ENCODE data around the gene PPHLN1.
"Not testable (repeated sequence)": the region's sequence is repeated elsewhere in the genome, so short reads cannot be mapped to it uniquely, and the experiment has no call there.

PPHLN1 gene

GRCh38 chr12:42336286-42336685 lies 10.3 kb downstream of the PPHLN1 start:
- TF ChIP-seq ELF4 (IDR thresholded peaks at IDR 0.05) (no peak), SP1 (IDR thresholded peaks at IDR 0.05) (no peak), CTBP1 (IDR thresholded peaks at IDR 0.05; ENCODE audit: borderline replicate concordance) (no peak), ARNT (IDR thresholded peaks at IDR 0.05) (no peak), NFRKB (IDR thresholded peaks at IDR 0.05) (no peak), SUZ12 (IDR thresholded peaks at IDR 0.05) (no peak), HDGF (IDR thresholded peaks at IDR 0.05; ENCODE audit: borderline replicate concordance) (no peak), FOXK2 (IDR thresholded peaks at IDR 0.05) (no peak), PKNOX1 (IDR thresholded peaks at IDR 0.05) (no peak), BHLHE40 (IDR thresholded peaks at IDR 0.05; ENCODE audit: borderline replicate concordance) (no peak), LEF1 (IDR thresholded peaks at IDR 0.05; ENCODE audit: borderline replicate concordance) (no peak), FOXA1 (IDR thresholded peaks at IDR 0.05) (no peak), ZNF384 (IDR thresholded peaks at IDR 0.05) (no peak), L3MBTL2 (conservative IDR thresholded peaks at IDR 0.05) (no peak), TARDBP (IDR thresholded peaks at IDR 0.05) (no peak), FOXM1 (IDR thresholded peaks at IDR 0.05; ENCODE audit: borderline replicate concordance) (no peak)
- DNase-seq (ENCODE audit: extremely low spot score) = no peak
- POLR2A ChIA-PET = no interaction called here
- CTCF ChIA-PET = no interaction called here

GRCh38 chr12:42338280-42338679 lies 12.3 kb downstream of the PPHLN1 start:
- CTCF ChIA-PET = no interaction called here
- DNase-seq (ENCODE audit: extremely low spot score) = no peak
- POLR2A ChIA-PET = no interaction called here
- TF ChIP-seq CTBP1 (IDR thresholded peaks at IDR 0.05; ENCODE audit: borderline replicate concordance) = no peak
- no peak for TF ChIP-seq L3MBTL2 (conservative IDR thresholded peaks at IDR 0.05)
- no peak for TF ChIP-seq LEF1 (IDR thresholded peaks at IDR 0.05; ENCODE audit: borderline replicate concordance)
- TF ChIP-seq BHLHE40 (IDR thresholded peaks at IDR 0.05; ENCODE audit: borderline replicate concordance) = no peak
- TF ChIP-seq FOXM1 (IDR thresholded peaks at IDR 0.05; ENCODE audit: borderline replicate concordance) = no peak
- TF ChIP-seq SP1 (IDR thresholded peaks at IDR 0.05) = no peak
- no peak for TF ChIP-seq SUZ12 (IDR thresholded peaks at IDR 0.05)
- no peak for TF ChIP-seq HDGF (IDR thresholded peaks at IDR 0.05; ENCODE audit: borderline replicate concordance)
- no peak for TF ChIP-seq PKNOX1 (IDR thresholded peaks at IDR 0.05)
- TF ChIP-seq ZNF384 (IDR thresholded peaks at IDR 0.05) = no peak
- TF ChIP-seq NFRKB (IDR thresholded peaks at IDR 0.05) = no peak
- TF ChIP-seq ELF4 (IDR thresholded peaks at IDR 0.05) = no peak

- TF ChIP-seq TARDBP (IDR thresholded peaks at IDR 0.05) (no peak), ZNF384 (IDR thresholded peaks at IDR 0.05) (no peak), BHLHE40 (IDR thresholded peaks at IDR 0.05; ENCODE audit: borderline replicate concordance) (no peak), L3MBTL2 (conservative IDR thresholded peaks at IDR 0.05) (no peak), ARNT (IDR thresholded peaks at IDR 0.05) (no peak), FOXK2 (IDR thresholded peaks at IDR 0.05) (no peak), FOXA1 (IDR thresholded peaks at IDR 0.05) (no peak), LEF1 (IDR thresholded peaks at IDR 0.05; ENCODE audit: borderline replicate concordance) (no peak), PKNOX1 (IDR thresholded peaks at IDR 0.05) (no peak)
- no peak for DNase-seq (ENCODE audit: extremely low spot score)
- CTCF ChIA-PET = interaction anchor here (0.6 to 0.7 kb wide), 2 partner anchors 76 to 141 kb away, joined by 3 read pairs; no protein-coding TSS in a partner anchor
- POLR2A ChIA-PET = no interaction called here
These were observed 16.1 kb downstream of the PPHLN1 start for GRCh38 chr12:42342028-42342427.

GRCh38 chr12:42343721-42344120 lies 17.8 kb downstream of the PPHLN1 start:
- ChIA-PET POLR2A (interaction anchor here (0.6 kb wide), 1 partner anchor 251 kb away, joined by 3 read pairs; no protein-coding TSS in a partner anchor), CTCF (no interaction called here)
- no peak for DNase-seq (ENCODE audit: extremely low spot score)
- TF ChIP-seq ARNT (IDR thresholded peaks at IDR 0.05) = no peak

GRCh38 chr12:42346403-42347002 lies 20.5 kb downstream of the PPHLN1 start:
- POLR2A ChIA-PET = no interaction called here
- DNase-seq (ENCODE audit: extremely low spot score) = no peak
- CTCF ChIA-PET = no interaction called here
- TF ChIP-seq SP1 (IDR thresholded peaks at IDR 0.05) (no peak), ARNT (IDR thresholded peaks at IDR 0.05) (no peak), CTBP1 (IDR thresholded peaks at IDR 0.05; ENCODE audit: borderline replicate concordance) (no peak), FOXM1 (IDR thresholded peaks at IDR 0.05; ENCODE audit: borderline replicate concordance) (no peak), NFRKB (IDR thresholded peaks at IDR 0.05) (no peak), LEF1 (IDR thresholded peaks at IDR 0.05; ENCODE audit: borderline replicate concordance) (no peak), BHLHE40 (IDR thresholded peaks at IDR 0.05; ENCODE audit: borderline replicate concordance) (no peak), PKNOX1 (IDR thresholded peaks at IDR 0.05) (no peak), TARDBP (IDR thresholded peaks at IDR 0.05) (no peak), L3MBTL2 (conservative IDR thresholded peaks at IDR 0.05) (no peak), FOXA1 (IDR thresholded peaks at IDR 0.05) (no peak), ELF4 (IDR thresholded peaks at IDR 0.05) (no peak), ZNF384 (IDR thresholded peaks at IDR 0.05) (no peak), FOXK2 (IDR thresholded peaks at IDR 0.05) (no peak), HDGF (IDR thresholded peaks at IDR 0.05; ENCODE audit: borderline replicate concordance) (no peak)

- DNase-seq (ENCODE audit: extremely low spot score); POLR2A ChIA-PET: not testable (repeated sequence)
- CTCF ChIA-PET = interaction anchor here (0.9 kb wide), 1 partner anchor 221 kb away, joined by 3 read pairs; no protein-coding TSS in a partner anchor
These were observed 23.4 kb downstream of the PPHLN1 start for GRCh38 chr12:42349119-42350020.

GRCh38 chr12:42350021-42350407 lies 24.0 kb downstream of the PPHLN1 start:
- CTCF ChIA-PET; DNase-seq (ENCODE audit: extremely low spot score); POLR2A ChIA-PET: not testable (repeated sequence)
